Activated CD8-positive, alpha-beta memory T cell treated with anti-CD3 and anti-CD28 coated beads, Interleukin-2, amount 50 U/mL, for 1 hour (primary cell): Measurements from ENCODE around the gene PAGR1.
"Not testable (repeated sequence)": the region's sequence is repeated elsewhere in the genome, so short reads cannot be mapped to it uniquely, and the experiment has no call there.

Experiments
- DNase-seq: peaks from one replicate; pipeline ENCODE4 v3.0.0-alpha.2; 2020; ENCODE audit errors: extremely low read depth

PAGR1 gene

DNA sequence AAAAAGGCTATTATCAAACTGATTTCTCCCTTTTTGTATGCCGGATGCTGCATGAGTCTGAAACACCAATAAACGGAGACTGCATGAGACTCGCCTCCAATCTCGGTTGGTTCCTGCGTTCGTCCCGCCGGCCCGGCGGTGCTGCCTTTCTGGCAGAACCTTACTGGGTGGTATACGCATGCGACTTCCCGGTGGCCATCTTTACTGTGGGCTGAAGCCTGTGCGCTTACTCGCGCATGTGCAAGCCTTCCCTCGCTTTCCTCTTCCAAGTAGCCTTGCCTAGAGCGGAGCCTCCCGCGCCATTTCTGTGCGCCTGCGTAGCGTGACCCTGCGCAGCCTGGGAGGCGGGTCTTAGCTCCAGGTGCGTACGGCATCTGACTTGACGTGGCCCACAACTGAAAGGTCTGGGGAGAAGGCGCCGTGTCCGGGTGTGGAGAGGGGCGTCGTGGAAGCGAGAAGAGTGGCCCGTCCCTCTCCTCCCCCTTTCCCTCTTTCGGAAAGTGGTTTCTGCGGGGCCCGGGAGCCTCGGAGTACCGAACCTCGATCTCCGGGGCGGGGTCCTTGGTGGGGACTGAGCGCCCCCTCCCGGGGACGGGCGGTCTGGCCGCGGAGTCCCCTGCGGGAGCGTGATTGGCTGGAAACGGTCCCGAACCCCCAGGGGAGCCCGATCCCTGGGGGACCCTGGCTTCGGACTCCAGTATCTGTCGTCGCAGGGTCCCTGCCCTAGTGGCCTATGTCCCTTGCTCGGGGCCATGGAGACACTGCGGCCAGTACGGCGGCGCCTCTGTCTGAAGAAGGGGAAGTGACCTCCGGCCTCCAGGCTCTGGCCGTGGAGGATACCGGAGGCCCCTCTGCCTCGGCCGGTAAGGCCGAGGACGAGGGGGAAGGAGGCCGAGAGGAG, at the start of gene PAGR1:
Gene PAGR1, plus strand, starts transcription at position 360 of the 901 bp plus-strand sequence. Its CDS starts 374 bp downstream, at position 734.
- peak; percentile 94 for DNase-seq

DNA sequence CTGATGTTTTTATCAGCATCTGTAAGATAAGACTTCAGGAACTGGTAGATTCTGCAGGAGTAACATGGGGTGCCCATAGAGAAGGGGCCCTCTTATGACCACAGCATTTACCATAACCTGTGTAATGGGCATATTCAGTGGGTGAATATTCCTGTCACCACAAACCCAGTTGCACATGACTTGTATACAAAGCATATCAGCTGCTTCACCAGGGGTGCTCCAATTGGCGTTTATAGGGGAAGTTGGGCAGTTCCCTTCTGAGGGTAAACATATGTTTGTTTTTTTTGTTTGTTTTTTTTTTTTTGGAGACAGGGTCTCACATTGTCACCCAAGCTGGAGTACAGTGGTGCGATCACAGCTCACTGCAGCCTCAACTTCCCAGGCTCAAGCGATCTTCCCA, 49.4 kb upstream of the PAGR1 start:
- DNase-seq = no peak

DNA sequence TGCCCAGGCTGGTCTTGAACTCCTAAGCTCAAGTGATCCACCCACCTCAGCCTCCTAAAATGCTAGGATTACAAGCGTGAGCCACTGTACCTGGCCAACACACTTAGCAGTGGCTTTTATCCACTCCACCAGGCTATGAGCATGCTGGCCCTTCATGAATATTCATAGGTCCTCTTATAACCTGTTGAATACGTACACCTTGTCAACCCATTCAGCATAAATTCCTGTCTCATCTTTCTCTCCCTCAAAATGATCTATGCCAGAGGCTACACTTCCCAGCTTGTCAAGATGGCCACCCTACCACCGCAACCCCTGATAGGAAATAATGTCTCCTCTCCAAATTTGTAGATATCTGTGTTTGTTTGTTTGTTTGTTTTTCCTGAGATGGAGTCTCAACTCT, 48.9 kb upstream of the PAGR1 start:
- no peak for DNase-seq

DNA sequence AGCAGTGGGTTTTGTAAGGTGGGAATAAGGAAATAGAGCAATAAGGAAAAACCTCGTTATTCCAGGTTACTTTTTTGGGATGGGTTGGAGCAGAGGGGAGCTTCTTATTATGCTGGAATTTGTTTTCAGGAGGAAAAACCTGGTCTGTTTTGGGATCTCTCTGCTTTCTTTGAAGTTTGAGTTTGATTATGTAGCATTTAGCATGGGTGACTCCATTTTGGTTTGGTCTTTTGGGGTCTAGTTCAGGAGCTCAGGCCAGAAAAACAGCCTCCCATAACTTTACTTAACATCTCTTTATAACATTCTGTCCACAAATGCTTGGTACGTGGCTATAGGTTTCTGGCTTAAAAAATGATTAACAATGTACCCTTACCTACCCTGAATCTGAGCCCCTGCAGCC, 46.4 kb upstream of the PAGR1 start:
- no peak for DNase-seq

DNA sequence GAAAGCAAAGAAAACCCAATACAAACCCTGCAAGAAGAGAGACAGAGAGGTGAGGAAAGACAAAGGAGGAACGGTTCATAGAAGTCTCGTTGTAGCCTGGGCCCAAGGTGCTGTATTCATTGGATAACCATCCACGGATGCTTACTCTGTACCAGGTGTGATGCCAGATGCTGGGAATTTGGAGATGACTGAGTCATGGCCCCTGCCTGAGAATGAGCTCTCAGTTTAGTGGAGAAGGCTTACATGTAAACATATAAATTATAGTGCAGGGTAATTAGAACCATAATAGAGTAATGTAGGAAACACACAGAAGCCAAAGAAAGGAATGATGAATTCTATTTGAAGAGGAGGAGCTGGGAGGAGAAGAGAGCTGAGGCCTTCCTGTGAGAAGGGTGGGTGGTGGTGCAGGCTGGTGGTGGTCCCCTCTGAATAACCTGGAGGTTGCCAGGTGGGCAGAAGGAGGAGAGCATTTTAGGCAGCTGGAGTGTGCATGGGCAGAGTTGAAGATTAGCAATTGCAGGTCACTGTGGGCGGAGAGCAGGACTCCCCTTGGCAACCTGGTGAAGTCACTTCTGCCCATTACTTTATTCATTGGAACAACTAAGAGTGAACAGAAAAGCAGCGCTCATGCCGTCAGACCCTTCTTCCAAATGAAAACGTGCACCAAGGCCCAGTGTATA, 45.6 kb upstream of the PAGR1 start:
- no peak for DNase-seq

DNA sequence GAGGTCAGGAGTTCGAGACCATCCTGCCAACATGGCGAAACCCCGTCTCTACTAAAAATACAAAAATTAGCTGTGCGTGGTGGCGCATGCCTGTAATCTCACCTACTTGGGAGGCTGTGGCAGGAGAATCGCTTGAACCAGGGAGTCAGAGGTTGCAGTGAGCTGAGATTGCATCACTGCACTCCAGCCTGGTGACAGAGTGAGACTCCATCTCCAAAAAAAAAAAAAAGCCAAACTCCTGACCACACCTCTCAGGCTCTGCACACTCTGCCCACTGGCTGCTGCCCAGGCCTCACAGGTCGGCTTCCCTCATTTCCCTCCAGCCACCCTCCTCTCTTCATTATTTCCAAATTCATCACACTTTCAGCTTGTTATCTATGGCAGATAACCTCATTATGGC, 43.6 kb upstream of the PAGR1 start:
- not testable (repeated sequence) for DNase-seq

DNA sequence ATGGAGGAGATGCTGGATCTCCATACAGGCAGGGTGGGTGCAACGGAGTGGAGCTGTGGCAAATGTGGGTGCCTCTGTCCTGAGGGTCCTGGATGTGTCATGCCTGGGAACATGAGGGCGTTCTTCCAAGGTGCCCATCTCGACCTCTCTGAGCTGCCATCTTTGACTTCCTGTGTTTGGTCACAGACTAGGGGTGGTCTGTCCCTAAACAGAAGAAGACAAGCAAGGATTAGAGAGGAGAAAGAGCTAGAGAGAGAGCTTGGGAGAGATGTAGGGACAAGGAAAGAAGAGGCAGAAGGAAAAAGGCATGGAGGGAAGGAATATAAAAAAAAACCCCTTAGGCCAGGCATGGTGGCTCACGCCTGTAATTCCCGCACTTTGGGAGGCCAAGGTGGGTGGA, 41.2 kb upstream of the PAGR1 start:
- no peak for DNase-seq

DNA sequence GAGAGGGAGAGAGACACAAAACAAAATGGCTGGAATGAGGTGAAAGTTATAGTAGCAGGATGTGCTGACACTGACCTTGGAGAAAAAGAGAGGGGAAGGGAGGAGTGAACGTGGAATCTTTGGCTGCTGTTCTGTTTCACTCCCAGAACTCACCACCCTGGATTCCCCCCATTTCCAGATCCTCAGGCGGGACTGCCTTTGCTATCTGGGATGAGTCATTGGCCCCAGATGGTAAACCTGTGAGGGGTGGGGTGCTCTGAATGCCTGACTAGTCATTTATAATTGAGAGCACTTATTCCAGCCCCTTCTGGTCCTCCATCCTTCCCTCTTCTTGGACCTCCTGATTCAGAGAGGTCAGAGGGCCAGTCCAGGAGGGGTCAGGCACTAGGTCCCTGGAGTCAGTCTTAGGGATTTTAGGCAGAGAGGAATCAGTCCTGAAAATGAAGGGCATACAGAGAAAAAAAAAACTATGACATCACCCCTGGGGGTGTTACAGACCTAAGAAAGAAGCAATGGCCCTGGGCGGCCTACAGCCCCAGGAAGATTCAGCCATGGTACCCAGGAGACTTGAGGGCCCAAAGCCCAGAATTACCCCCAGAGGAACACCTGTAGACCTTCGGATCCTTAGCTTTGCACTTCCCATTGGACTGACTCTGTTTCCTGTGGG, 40.1 kb upstream of the PAGR1 start:
- no peak for DNase-seq

DNA sequence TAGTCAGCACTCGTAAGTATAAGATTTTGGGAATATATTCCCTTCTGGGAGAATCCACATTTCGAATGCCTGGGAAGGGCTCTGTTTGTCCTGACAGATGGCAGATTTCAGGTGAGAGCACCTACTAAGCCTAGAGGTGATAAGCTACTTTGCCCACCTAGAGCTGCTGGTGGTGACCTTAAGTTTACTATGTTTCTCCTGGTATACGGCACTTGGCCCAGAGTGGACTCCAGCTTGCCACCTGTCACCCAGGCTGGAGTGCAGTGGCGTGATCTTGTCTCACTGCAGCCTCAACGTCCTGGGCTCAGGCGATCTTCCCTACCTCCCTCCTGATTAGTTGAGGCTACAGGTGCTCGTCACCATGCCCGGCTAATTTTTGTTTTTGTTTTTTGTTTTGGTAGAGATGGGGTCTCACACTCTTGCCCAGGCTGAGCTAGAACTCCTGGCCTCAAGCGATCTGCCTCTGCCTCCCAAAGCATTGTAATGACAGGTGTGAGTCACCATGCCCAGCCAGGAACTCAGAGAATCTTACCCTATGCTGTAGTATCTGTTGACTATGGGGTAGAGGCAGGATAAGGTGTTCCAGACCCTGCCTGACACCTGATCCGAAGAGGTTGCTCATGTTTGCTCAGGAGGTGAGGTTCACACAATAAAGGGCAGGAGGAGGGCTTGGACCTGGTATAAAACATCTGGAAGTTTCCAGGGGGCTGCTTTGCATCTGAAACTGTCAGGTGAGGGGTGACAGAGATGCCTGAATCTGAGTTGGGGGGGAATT, 38.2 kb upstream of the PAGR1 start, which contains the start of gene ZG16:
Gene ZG16, plus strand, starts transcription at position 681 of the 775 bp plus-strand sequence. CDS start 1,011 bp downstream, outside the sequence.
- no peak for DNase-seq

DNA sequence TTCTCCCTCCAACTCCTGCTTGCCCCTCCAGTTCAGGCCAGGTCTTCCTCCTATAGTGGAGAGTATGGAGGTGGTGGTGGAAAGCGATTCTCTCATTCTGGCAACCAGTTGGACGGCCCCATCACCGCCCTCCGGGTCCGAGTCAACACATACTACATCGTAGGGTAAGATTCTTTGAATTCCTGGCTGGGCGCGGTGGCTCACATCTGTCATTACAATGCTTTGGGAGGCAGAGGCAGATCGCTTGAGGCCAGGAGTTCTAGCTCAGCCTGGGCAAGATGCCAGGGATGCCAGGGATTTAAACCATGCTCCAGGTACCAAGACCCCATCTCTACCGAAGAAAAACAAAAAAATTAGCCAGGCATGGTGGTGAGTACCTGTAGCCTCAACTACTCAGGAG, 36.5 kb upstream of the PAGR1 start:
- DNase-seq = no peak

DNA sequence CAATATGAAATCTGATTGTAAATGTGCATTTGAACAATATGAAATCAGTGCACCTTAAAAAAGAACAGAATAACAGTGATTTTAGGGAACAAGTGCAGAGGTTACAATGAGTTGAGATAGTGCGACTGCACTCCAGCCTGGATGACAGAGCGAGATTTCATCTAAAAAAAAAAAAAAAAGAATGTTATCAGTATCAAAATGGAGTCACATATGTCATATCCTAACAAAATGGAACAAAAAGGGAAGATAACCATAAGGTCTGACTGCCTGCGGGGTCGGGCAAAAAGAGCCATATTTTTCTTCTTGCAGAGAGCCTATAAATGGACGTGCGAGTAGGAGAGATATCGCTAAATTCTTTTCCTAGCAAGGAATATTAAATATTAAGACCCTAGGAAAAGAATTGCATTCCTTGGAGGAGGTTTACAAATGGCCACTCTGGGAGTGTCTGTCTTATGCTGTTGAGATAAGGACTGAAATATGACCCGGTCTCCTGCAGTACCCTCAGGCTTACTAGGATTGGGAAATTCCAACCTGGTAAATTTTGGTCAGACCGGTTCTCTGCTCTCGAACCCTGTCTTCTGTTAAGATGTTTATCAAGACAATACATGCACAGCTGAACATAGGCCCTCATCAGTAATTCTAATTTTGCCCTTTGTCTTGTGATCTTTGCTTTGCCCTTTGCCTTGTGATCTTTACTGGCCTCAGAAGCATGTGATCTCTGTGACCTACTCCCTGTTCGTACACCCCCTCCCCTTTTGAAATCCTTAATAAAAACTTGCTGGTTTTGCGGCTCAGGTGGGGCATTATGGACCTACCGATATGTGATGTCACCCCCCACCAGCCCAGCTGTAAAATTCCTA, 32.6 kb upstream of the PAGR1 start:
- not testable (repeated sequence) for DNase-seq

DNA sequence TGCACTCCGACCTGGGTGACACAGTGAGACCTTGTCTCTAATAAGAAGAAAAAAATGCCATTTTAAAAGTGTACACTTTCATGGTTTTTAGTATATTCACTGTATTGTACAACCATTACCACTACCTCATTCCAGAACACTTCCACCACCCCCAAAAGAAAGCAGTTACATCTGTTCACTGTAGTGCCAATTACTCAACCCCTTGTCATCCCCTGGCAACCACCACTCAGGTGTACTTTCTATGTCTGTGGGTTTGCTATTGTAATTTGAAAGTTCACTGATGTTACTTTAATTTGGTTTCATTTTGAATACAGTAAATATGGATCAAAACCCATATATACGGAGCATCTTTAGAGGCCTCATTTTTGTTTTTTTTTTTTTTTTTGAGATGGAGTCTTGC, 31.8 kb upstream of the PAGR1 start:
- no peak for DNase-seq

DNA sequence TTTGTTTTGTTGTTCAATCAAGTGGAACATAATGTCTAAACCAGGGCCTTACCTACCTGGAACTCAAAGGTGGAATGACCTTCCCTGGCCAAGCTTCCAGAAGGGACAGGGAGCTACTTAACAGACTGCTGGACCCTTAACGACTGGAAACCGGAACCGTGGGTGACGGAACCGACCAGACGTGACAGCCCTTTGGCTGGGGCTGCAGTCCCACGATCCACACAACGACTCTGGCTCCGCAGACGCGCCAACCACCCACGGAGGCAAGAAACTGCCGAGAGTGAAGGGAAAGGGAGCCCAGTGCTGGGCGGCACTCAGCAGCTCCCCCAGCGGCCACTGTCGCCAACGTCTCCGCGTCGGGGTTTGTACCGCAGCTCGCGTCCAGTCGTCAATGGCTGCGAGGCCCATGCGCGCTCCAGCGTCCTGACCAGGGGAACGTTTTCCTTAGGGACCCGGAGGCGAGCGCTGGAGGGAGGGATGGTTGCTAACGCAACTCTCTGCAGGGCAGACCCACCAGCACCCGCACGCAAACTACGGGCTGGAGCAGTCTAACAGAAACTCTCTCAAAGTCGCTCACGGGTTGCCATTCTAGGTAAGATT, 31.0 kb upstream of the PAGR1 start:
- DNase-seq = peak; percentile 43

DNA sequence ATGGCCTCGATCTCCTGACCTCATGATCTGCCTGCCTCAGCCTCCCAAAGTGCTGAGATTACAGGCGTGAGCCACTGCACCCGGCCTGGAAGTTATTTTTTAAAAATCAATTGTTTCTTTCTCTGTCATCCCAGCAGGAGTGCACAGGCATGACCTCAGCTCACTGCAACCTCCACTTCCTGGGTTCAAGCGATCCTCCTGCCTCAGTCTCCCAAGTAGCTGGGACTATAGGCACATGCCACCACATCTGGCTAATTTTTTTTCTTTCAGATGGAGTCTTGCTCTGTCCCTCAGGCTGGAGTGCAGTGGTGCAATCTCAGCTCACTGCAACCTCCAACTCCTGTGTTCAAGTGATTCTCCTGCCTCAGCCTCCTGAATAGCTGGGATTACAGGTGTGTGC, 28.8 kb upstream of the PAGR1 start:
- DNase-seq = not testable (repeated sequence)

DNA sequence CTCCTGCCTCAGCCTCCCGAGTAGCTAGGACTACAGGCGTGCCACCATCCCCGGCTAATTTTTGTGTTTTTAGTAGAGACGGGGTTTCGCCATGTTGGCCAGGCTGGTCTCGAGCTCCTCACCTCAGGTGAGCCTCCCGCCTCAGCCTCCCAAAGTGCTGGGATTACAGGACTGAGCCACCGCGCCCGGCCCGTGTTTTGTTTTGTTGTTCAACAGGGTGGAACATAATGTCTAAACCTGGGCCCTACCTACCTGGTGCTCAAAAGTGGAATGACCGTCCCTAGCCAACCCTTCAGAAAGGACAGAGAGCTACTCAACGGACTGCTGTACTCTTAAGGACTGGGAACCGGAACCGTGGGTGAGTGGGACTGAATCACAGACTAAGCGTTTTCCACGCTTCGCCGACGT, 26.2 kb upstream of the PAGR1 start:
- no peak for DNase-seq

DNA sequence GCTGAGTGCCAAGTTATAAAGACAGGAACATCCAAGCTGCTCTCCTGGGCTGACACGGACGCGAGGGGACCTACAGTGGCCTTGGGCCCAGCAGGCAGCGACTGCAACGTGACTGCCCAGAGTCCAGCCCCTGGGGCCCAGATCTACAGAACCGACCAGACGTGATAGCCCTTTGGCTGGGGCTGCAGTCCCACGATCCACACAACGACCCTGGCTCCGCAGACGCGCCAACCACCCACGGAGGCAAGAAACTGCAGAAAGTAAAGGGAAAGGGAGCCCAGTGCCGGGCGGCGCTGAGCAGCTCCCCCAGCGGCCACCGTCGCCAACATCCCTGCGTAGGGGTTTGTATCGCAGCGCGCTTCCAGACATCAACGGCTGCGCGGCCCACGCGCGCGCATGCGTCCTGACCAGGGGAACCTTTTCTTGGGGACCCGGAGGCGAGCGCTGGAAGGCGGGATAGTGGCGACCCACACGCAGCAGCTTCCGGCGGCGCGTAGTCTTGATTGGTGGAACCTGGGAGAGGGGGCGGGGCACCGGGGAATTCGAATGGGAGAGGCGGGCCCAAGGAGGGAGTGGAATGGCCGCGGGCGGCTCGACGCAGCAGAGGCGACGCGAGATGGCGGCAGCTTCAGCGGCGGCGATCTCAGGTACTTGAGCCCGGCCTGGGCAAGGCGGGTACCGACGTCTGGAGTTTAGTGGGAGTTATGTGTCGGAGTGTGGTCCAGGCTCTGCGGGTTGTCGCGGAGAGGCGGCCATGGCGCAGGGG, 25.6 kb upstream of the PAGR1 start, which contains the start of gene KIF22:
Gene KIF22, plus strand, starts transcription at position 569 of the 766 bp plus-strand sequence. Its CDS starts 9 bp downstream, at position 578.
- DNase-seq = peak; percentile 99

DNA sequence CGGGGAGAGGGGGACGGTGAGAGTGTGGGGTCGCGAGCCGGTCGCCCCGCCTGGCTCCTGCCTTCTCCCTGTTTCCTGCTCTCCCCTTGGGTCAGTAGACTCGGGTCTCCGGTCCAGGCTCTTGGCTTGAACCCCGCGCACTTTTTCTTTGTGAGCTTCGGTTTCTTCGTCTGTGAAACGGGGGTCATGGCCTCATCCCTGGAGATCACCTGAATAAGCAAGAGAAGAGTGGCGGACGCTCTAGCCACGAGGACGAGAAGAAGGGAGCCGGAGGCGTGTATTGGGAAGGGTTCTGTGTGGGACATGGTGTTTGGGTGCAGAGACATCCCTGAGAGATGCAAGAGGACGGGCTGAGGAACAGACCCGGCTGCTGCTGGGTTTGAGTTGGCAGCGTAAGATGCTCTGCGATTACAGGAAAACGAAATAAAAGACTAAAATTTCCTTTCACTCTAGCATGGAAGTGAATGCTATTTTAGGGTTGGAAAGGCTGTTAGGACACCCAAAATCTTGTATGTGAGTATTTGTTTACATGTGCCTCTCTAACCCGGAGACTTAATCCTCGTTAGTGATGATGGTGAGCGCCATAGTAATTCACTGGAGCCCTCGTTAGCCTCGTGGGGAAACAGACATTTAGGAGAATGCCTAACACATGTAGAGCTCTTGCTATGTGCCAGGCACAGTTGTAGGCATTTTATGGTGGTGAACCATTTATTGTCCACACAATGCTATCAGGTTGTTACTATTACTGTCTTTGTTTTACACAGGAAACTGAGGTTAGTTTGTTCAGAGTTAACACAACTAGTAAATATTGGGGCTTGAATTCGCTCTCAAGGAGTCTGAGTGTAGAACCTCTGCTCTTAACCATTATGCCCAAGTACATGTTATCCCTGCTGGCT, 24.8 kb upstream of the PAGR1 start:
- DNase-seq = no peak
